IPS-18a (cell line): ENCODE measurements around the gene TMEM255B.
"Not testable (repeated sequence)": the region's sequence is repeated elsewhere in the genome, so short reads cannot be mapped to it uniquely, and the experiment has no call there.

ENCODE experiments used
- H3K27ac ChIP-seq: one replicate; pipeline ENCODE4 v1.5.1; 2013; ENCODE audit warnings: low read length
- H3K27me3 ChIP-seq: one replicate; pipeline ENCODE4 v1.6.1; 2013; ENCODE audit warnings: mild to moderate bottlenecking, low read length; ENCODE audit not compliant: control insufficient read depth, insufficient read depth
- H3K36me3 ChIP-seq: one replicate; pipeline ENCODE4 v1.6.1; 2013; ENCODE audit warnings: low read depth, low read length; ENCODE audit not compliant: control insufficient read depth
- H3K4me1 ChIP-seq: one replicate; pipeline ENCODE4 v1.6.1; 2013; ENCODE audit warnings: low read depth, low read length; ENCODE audit not compliant: control insufficient read depth
- H3K4me3 ChIP-seq: one replicate; pipeline ENCODE4 v1.5.1; 2013; ENCODE audit warnings: low read length
- H3K9ac ChIP-seq: one replicate; pipeline ENCODE4 v1.6.1; 2013; ENCODE audit warnings: mild to moderate bottlenecking, low read length, moderate library complexity
- H3K9me3 ChIP-seq: one replicate; pipeline ENCODE4 v1.6.1; 2013; ENCODE audit warnings: low read depth, low read length; ENCODE audit not compliant: control insufficient read depth

TMEM255B gene

GRCh38 chr13:113830426-113830950 is 71.5 kb downstream of the TMEM255B start:
- not testable (repeated sequence) for H3K27ac ChIP-seq, H3K9ac ChIP-seq, H3K9me3 ChIP-seq, H3K4me1 ChIP-seq, H3K27me3 ChIP-seq, H3K4me3 ChIP-seq
- H3K36me3 ChIP-seq: peaks cover 14% of the 10 kb centered on the region

GRCh38 chr13:113831061-113831460 is 72.0 kb downstream of the TMEM255B start:
- H3K27me3 ChIP-seq: no peaks in the 10 kb centered on the region
- H3K9me3 ChIP-seq: no peaks in the 10 kb centered on the region
- H3K4me3 ChIP-seq: no peak overlapping the region
- H3K36me3 ChIP-seq: peaks cover 13% of the 10 kb centered on the region
- H3K9ac ChIP-seq: no peak overlapping the region
- no peak overlapping the region for H3K27ac ChIP-seq
- H3K4me1 ChIP-seq: no peaks in the 10 kb centered on the region

- H3K9me3 ChIP-seq: no peaks in the 10 kb centered on the region
- H3K9ac ChIP-seq: no peak overlapping the region
- no peak overlapping the region for H3K4me3 ChIP-seq
- H3K27me3 ChIP-seq: no peaks in the 10 kb centered on the region
- no peak overlapping the region for H3K27ac ChIP-seq
- H3K4me1 ChIP-seq: no peaks in the 10 kb centered on the region
- peaks cover 10% of the 10 kb centered on the region for H3K36me3 ChIP-seq
Observed at GRCh38 chr13:113832205-113832604, 73.2 kb downstream of the TMEM255B start.

- H3K27ac ChIP-seq: no peak overlapping the region
- peaks cover 6% of the 10 kb centered on the region for H3K36me3 ChIP-seq
- no peak overlapping the region for H3K9ac ChIP-seq
Observed at GRCh38 chr13:113832631-113833030, 73.6 kb downstream of the TMEM255B start.

GRCh38 chr13:113833111-113833830 is 74.2 kb downstream of the TMEM255B start:
- Histone ChIP-seq H3K27me3 (no peaks in the 10 kb centered on the region), H3K9me3 (no peaks in the 10 kb centered on the region)

More at GRCh38 chr13:113832631-113833030, 73.6 kb downstream of the TMEM255B start:
- H3K4me3 ChIP-seq: no peak overlapping the region
- H3K27me3 ChIP-seq: no peaks in the 10 kb centered on the region
- H3K9me3 ChIP-seq: no peaks in the 10 kb centered on the region
- no peaks in the 10 kb centered on the region for H3K4me1 ChIP-seq

GRCh38 chr13:113834006-113834405 is 75.0 kb downstream of the TMEM255B start:
- H3K27me3 ChIP-seq, H3K27ac ChIP-seq, H3K4me3 ChIP-seq, H3K4me1 ChIP-seq, H3K36me3 ChIP-seq, H3K9ac ChIP-seq, H3K9me3 ChIP-seq: not testable (repeated sequence)

More at GRCh38 chr13:113833111-113833830, 74.2 kb downstream of the TMEM255B start:
- H3K27ac ChIP-seq: no peak overlapping the region
- no peak overlapping the region for H3K4me3 ChIP-seq
- H3K36me3 ChIP-seq: peaks cover 6% of the 10 kb centered on the region
- no peak overlapping the region for H3K9ac ChIP-seq
- H3K4me1 ChIP-seq: peaks cover 4% of the 10 kb centered on the region

- H3K4me1 ChIP-seq: peaks cover 4% of the 10 kb centered on the region
- H3K9ac ChIP-seq: no peak overlapping the region
- H3K27me3 ChIP-seq: no peaks in the 10 kb centered on the region
- no peaks in the 10 kb centered on the region for H3K9me3 ChIP-seq
- H3K36me3 ChIP-seq: peaks cover 6% of the 10 kb centered on the region
- H3K27ac ChIP-seq: no peak overlapping the region
- H3K4me3 ChIP-seq: no peak overlapping the region
Observed at GRCh38 chr13:113834496-113835200, 75.6 kb downstream of the TMEM255B start.

GRCh38 chr13:113835461-113836270 is 76.6 kb downstream of the TMEM255B start:
- no peak overlapping the region for H3K4me3 ChIP-seq
- no peak overlapping the region for H3K27ac ChIP-seq
- H3K9me3 ChIP-seq: no peaks in the 10 kb centered on the region
- peaks cover 4% of the 10 kb centered on the region for H3K4me1 ChIP-seq
- peaks cover 6% of the 10 kb centered on the region for H3K36me3 ChIP-seq
- H3K27me3 ChIP-seq: no peaks in the 10 kb centered on the region
- H3K9ac ChIP-seq: no peak overlapping the region

GRCh38 chr13:113836768-113837559 is 77.9 kb downstream of the TMEM255B start:
- Histone ChIP-seq H3K9ac (no peak overlapping the region), H3K36me3 (peaks cover 6% of the 10 kb centered on the region), H3K27me3 (no peaks in the 10 kb centered on the region), H3K9me3 (no peaks in the 10 kb centered on the region), H3K4me3 (no peak overlapping the region), H3K4me1 (peaks cover 4% of the 10 kb centered on the region), H3K27ac (no peak overlapping the region)

GRCh38 chr13:113837560-113838355 is 78.7 kb downstream of the TMEM255B start:
- H3K27me3 ChIP-seq: no peaks in the 10 kb centered on the region
- H3K9me3 ChIP-seq: no peaks in the 10 kb centered on the region
- H3K4me3 ChIP-seq: no peak overlapping the region
- peaks cover 4% of the 10 kb centered on the region for H3K4me1 ChIP-seq
- H3K36me3 ChIP-seq: peaks cover 6% of the 10 kb centered on the region
- no peak overlapping the region for H3K27ac ChIP-seq
- no peak overlapping the region for H3K9ac ChIP-seq
